GM21825 (cell line): ENCODE measurements around the gene MAML1.
"Not testable (repeated sequence)": the region's sequence is repeated elsewhere in the genome, so short reads cannot be mapped to it uniquely, and the experiment has no call there.

Source experiments
- ATAC-seq: cut with Tn5 transposase; IDR thresholded peaks from one replicate; pipeline ENCODE4 v1.9.1; 2021; ENCODE audit warnings: mild to moderate bottlenecking, moderate library complexity; ENCODE audit not compliant: unreplicated experiment

The MAML1 gene

DNA sequence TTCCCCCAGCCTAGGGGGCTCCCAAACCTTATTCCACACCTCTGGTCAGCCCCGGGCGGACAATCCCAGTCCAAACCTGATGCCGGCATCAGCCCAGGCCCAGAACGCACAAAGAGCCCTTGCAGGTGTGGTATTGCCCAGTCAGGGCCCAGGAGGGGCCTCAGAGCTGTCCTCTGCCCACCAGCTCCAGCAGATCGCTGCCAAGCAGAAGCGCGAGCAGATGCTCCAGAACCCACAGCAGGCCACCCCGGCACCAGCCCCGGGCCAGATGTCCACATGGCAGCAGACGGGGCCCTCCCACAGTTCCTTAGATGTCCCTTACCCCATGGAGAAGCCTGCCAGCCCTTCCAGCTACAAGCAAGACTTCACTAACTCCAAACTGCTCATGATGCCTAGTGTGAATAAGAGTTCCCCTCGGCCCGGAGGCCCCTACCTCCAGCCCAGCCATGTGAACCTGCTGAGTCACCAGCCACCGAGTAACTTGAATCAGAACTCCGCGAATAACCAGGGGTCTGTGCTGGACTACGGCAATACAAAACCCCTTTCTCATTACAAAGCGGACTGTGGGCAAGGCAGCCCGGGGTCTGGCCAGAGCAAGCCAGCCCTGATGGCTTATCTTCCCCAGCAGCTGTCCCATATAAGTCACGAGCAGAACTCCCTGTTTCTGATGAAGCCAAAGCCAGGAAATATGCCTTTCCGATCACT, 33.6 kb downstream of the MAML1 start:
- ATAC-seq = no peak

DNA sequence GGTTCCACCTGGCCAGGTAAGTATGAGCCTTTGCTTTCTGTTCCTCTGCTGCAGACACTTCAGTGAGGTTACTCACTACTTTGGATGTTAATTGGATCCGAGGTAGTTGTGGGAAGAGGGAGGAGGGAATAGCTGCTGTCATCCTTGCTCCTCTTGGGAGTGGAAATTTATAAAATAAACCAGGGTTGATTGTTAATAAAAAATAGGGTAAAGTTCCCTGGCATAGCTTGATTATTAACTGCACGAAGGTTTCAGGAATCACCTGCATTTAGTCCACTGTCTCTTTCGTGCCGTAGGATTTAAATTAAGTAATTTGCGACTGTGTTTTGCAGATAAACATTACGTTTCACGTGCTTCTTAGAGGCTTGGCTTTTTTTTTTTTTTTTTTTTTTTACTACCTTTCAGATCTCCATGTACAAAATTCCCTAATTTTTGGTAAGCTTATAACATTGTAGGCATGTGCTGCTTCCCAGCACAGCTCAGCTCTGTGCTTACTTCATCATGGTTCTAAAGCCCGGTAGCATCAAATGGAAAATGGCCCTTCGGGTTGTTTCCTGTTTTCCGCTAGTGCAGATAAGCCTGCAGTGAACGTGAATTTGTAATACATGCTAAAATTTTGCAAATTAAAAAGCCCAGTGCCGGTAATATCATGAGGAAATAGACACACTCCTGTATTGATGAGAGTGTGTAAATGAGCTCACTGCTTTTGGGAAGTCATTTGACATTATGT, 34.3 kb downstream of the MAML1 start:
- no peak for ATAC-seq

DNA sequence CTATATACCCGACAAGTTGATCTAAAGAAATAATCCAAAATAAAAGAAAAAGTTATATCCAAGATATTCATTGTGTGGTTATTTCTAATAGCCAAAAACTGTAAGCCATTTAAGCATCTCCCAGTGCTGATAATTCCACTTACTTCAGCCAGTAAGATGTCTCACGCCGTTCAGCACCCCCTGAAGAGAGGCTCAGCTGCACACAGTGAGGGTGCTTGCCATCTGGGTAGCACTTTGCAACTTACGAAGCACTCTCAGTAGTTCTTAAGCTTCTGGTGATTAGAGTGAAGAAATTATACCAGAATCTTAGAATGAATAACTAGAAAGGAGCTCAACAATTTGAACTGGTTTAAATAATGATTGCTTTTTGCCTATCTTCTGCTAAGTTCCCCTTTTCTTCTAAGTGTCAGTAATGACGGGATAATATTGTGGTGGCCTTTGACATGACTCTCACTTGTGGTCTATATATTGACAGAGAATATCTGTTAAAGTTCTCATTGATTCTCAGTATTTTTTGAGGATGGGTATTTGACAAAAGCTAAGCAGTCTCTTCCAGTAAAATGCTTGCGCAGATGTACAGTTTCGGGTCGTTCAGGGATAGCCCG, 35.0 kb downstream of the MAML1 start:
- no peak for ATAC-seq

DNA sequence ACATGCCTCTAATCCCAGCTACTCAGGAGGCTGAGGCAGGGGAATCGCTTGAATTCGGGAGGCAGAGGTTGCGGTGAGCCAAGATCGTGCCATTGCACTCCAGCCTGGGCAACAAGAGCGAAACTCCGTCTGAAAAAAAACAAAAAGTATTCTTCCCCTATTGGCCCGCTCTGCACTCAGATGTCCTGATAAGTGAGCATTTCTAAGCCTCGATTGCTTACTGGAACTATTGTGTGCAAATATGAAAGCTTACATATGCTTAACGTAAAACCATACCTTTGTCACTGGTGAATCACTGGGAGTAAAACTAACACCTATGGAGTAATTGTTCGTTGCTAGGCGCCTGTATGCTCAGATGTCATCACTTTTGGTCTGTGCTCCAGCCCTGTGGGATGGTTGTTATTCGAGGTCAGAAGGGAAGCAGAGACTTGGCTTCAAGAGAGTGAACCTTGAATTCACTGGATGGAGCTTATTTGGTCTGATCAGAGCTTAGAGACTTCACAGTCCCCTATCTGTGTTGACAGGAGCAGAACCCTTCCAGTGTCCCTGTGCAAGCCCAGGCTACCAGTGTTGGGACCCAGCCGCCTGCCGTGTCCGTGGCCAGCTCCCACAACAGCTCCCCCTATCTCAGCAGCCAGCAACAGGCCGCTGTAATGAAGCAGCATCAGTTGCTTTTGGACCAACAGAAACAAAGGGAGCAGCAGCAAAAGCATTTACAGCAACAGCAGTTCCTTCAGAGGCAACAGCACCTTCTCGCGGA, 35.9 kb downstream of the MAML1 start:
- ATAC-seq = no peak

DNA sequence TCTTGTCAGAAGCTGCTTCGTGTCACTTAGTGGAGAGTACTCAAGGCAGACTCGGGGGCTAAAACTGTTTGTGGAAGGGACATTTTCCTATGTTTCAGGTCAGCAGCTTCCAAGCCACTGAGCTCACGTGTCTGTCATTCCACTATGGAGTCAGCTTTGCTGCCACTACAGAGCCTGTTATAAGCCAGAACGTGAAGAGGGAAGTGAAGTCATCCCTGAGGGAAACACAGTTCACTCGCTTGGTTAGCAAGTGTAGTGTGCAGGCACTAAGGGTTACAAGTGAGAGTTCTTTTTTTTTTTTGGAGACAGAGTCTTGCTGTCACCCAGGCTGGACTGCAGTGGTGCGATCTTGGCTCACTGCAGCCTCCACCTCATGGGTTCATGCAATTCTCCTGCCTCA, 36.6 kb downstream of the MAML1 start:
- ATAC-seq = no peak

DNA sequence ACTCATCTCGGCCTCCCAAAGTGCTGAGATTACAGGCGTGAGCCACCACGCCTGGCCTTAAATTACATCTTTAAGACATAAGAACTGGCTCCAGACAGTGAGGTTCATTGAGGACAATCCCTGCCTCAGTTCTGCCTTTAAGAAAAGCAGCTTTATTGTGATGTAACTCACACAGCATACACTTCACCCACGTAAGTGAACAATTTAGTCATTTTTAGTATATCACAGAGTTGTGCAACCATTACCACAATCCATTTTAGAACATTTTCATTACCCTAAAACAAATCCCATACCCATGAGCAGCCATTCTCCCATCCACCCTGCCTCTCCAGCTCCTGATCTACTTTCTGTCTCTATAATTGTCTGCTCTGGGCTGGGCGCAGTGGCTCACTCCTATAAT, 37.2 kb downstream of the MAML1 start:
- no peak for ATAC-seq

DNA sequence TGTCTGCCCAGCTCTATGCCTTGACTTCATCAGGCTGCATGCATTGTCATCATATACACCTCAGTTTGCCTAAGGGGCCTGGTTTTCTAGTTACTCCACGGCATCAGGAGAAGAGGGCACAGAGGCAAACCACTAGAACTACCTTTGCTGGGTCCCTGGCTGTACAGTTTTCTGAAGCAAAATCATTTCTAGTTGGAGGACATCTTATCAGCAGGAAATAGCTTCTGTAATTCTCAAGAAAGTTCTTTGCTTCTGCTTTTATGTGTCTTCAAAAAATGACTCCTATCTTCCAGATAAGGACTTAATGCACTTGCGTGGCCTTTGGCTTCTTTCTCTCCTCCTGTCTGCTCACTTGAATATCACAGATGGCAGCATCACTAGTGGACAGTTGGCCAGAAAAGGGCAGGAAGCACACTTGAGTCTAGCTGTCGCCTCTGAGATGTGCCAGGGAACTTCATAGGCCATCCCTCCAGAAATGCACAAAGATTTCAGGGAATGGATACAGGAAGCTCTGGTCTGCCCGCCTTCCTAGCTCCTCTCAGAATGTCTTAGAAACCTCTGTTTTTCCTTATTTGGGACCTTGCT, 38.8 kb downstream of the MAML1 start:
- ATAC-seq = no peak

DNA sequence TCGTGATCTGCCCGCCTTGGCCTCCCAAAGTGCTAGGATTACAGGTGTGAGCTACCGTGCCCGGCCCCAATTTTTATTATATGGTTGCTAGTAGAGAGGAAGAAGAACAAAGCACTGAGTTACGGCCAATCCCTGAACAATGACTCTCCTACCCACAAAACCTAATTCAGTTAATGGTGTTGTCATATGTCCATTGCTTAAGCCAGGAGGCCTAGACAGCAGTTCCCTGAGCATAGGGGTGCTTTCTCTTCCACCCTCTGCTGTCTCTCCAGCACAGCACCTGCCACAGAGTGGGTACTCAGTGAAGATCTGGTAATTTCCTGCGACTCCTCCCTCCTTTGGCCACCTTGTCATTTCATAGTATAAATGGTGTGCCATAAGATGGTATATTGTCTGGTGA, 39.7 kb downstream of the MAML1 start:
- no peak for ATAC-seq

DNA sequence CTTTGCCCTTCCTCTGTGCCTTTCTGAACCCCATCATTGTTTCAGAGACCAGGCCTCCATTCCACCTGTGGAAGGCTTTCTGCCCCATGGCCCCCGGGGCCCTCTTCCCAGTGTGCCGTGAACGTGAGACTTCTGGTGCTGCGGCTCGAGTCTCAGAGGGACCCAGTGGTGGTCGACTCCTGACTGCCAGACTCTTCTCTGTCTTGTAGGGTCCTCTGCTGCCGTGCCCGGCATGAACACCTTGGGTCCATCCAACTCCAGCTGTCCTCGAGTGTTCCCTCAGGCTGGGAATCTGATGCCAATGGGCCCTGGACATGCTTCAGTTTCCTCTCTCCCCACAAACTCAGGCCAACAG, 41.0 kb downstream of the MAML1 start:
- ATAC-seq = no peak

DNA sequence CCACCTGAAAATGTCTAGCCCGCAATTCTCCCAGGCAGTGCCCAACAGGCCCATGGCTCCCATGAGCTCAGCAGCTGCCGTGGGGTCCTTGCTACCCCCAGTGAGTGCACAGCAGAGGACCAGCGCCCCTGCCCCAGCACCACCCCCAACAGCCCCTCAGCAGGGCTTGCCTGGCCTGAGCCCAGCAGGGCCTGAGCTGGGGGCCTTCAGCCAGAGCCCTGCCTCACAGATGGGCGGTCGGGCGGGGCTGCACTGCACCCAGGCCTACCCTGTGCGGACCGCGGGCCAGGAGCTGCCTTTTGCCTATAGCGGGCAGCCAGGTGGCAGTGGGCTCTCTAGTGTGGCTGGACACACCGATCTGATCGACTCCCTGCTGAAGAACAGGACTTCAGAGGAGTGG, 41.8 kb downstream of the MAML1 start:
- no peak for ATAC-seq

DNA sequence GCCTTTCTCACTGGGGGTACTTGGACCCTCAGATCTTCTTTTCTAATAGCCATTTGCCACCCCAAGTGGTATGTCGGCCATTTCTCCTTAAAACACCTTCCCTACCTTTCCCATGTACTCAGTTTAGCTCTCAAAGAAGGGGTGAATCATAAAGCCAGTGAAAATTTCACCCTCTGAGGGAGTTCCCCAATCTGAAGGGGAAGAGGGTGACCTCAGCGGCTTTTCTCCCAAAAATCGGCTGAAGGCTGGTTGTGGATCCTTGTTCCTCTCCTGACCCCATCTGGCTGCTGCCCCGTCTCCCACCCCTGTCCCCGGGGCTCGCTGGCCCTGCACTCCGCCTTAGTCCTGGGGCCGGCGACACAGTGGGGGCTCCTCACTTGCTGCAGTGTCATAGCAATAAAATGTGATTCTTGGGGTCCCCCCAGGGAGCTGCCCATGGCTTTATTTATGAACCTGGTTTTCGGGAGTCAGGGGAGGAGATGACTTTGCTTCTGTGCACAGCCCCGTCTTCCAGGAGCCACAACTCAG, 43.9 kb downstream of the MAML1 start:
- ATAC-seq = no peak

DNA sequence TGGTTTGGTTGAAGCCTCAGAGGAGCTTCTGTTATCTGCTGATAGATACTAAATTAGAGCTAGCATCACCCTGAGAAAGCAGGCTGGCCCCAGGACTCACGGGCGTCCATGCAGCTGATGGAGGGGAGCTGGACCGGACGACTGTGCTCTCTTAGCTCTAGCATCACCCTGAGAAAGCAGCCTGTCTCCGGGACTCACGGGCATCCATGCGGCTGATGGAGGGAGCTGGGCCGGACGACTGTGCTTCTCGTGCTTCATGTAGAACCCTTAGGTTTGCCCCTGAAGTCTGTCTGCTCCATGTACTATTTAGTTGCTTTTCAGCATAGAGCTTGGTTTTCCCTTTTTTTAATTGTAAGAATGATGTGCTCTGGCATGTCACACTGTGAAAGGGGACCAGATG, 44.8 kb downstream of the MAML1 start:
- ATAC-seq = no peak

DNA sequence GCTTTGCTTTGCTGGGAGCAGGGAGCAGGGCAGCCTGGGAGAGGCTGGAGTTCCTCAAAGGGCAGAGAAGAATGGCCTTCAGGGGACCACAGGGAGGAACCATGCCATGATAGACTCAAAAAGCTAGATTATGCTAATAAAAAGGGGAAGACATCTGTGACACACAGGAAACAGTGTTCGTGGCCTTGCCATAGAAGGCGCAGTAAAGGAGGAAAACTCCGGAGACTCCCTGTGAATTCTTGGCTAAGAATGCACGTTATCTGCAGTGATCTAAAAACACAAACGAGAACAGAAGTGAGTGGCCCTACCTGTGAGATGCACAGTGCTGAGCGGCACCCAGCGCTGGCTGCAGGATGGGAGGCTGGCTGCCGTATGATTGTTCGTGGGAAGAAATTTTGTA, 45.3 kb downstream of the MAML1 start:
- no peak for ATAC-seq

DNA sequence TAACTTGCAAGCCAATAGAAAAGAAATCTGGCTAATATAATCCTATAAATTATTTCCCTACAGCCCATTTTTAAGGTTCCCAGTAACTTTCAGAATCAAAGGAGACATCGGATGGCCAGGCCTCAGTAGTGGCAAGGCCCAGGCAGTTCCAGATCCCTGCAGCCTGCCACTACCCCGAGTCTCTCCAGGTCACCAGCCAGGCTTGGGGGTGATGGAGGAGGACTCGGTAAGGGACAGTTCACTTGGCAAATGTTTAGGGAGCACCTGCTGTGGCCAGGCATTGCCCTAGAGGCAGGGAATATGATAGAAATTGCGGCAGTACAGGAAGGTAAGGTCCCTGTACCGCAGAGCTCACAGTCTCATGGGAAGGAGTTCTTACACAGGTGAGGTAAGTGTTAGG, 46.0 kb downstream of the MAML1 start:
- no peak for ATAC-seq

DNA sequence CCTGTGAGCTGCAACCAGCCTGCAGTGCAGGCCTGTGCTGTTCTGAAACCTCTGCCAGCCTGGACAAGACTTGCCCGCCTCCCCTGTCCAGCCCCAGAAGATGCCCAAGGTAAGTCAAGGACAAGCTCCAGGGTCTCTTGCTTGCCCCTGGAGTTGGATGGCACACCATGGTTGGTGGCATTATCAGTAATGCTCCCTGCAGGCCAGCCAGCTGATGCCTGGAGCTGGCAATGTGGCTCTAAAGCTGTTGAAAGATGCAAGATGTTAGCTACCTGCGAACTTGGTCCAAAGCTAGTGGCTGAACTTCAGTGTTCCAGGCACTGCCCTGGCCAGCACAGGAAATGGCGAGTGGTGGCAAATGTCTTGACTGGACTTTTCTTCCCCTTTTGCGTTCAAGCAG, 47.2 kb downstream of the MAML1 start:
- ATAC-seq = no peak

DNA sequence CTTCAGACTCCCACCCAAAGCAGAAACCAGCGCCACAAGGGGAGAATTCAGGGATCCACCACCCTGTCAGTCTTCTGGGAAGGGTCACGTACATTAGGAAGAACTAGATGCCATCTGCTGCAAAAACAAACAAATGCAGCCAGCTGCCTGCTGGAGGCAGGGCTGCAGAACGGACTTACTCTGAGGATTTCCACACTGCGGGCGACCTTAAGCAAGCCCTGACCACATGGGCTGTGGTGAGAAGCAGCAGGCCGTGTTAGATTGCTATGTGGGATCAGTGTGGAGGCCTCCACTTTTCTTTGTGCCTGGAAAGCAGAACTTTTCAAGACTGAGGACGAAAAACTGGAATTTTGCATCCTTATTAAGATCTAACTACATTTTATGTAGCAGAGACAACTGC, 47.7 kb downstream of the MAML1 start:
- no peak for ATAC-seq

DNA sequence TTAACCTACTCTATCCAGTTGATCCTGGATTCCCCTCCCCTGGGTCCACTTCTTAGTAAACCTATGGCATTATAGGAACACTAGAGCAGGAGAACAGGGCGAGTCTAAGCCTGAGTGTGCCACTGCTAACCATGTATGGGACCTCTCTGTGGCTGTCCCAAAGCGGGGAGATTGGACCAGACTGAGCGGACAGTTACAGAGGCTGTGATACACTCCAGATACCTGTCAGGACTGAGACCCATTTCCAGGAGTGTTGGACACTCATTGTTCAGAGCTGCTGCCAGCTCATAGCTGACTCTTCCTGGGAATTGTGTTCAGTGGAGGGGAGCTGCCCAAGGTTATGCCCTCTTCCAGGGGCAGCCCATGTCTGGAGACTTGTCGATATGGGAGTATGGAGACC, 49.2 kb downstream of the MAML1 start:
- no peak for ATAC-seq

DNA sequence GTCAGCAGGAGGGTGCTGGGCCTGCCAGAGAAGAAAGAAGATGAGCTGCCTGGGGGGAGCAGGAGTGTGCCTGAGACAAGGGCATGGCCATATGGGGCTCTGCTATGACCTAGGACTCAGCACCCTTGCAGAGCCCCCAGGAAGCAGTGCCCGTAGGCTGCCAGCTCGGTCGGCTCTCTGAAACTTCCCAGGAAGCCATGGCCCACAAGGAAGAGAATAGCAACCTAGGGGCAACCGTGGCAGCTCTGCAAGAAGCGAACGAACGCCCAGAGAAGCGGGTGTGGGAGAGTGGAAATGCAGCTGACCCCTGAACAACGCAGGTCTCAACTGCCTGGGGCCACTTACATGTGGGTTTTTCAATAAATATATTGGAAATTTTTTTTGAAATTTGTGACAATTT, 50.5 kb downstream of the MAML1 start:
- ATAC-seq = no peak

DNA sequence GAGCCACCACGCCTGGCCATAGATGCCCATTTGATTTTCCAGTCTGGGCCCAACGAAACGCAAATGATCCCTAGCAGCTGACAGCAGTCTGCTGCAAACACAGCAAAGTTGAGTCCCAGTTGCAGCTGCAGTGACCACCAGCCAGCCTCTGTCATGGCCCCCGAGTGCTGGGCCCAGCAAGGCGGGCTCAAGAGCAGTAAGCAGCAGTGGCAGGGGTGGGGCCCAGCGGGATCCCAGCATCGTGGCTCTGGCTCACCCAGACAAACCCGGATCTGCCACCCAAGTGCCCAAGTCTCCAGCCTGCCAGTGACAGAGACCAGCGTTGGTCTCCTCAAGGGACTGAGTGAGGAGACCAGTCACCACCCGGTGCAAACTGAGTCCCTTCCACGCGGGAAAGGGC, 54.2 kb downstream of the MAML1 start:
- ATAC-seq = no peak

DNA sequence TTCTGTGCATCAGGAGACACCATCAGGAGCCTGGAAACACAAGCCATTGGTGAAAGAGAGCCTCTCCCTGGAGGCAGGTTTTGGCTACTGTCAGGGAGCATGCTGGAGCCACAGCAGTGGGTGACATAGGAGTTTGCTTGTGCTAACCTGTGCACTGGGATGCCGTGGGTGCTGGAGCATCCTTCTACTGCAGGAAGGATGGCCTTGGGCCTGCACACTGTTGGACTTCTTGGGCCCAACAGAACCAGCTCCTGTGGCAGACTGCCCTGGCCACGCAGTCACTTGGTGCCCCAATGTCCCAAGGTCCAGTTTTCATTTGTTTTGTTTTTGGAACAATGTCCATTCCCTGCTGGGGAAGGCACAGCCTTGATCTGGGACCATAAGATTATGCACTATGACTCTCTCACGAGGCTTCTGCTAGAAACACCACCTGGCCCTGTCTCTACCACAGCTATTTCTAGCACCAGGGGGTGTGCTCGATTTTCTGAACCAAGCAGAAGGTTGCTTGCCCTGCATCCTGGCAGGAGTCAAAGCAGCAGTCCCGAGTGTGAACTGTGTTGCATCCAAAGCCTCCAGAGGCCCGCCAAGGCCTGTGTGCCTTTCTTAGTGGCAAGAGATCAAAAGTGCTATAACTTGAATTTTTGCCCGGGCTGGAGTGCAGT, 55.7 kb downstream of the MAML1 start:
- no peak for ATAC-seq

DNA sequence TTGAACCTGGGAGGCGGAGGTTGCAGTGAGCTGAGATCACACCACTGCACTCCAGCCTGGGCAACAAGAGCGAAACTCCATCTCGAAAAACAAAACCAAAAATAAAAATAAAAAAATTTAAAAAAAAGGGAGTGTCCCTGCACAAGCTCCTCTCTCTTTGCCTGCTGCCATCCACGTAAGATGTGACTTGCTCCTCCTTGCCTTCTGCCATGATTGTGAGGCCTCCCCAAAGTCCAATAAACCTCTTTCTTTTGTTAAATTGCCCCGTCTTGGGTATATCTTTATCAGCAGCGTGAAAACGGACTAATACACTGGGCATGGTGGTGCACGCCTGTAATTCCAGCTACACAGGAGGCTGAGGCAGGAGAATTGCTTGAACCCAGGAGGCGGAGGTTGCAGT, 56.7 kb downstream of the MAML1 start:
- not testable (repeated sequence) for ATAC-seq
